H1 (cell line): ENCODE results near the gene RRP9. TPM values are rescaled to one million over a fixed set of nuclear protein-coding genes. Genes with fewer than 3 reads are reported as not detected.

Source experiments
- CTCF ChIA-PET: fragments of 300-600 bp; sonication (Branson Sonifier 250); formaldehyde crosslinking; loops from one replicate; lab custom pipeline; 2021; ENCODE audit not compliant: partially characterized antibody; lab: Charles Lee
- POLR2A ChIA-PET: fragments of 300-600 bp; sonication (Branson Sonifier 250); formaldehyde crosslinking; loops from one replicate; lab custom pipeline; 2021; ENCODE audit warnings: inconsistent platforms; ENCODE audit not compliant: partially characterized antibody; lab: Charles Lee
- DNase-seq, 2 experiments: peaks; one replicate each; pipeline versions ENCODE4 v3.0.0 to v3.0.0-alpha.2; 2010 to 2022; ENCODE audit warnings: low spot score in 2 of 2, low read depth in 1 of 2, mixed read lengths in 1 of 2
- FAIRE-seq: peaks from 2 replicates; lab custom pipeline; 2011; peaks lifted over from hg19 to GRCh38; lab: Jason Lieb, UNC
- H2AFZ ChIP-seq: 2 replicates; pipeline ENCODE4 v1.8.1; 2012; ENCODE audit warnings: low read length, inconsistent platforms
- H2AK5ac ChIP-seq: 2 replicates; pipeline ENCODE4 v1.6.1; 2013; ENCODE audit warnings: low read depth, low read length
- H2BK120ac ChIP-seq: replicated peaks from 2 replicates; pipeline ENCODE3; 2013; ENCODE audit warnings: low read depth, low read length, inconsistent platforms
- H2BK12ac ChIP-seq: 2 replicates; pipeline ENCODE4 v1.6.1; 2013; ENCODE audit warnings: low read depth, low read length
- H2BK15ac ChIP-seq: 2 replicates; pipeline ENCODE4 v1.6.1; 2013; ENCODE audit warnings: low read length
- H2BK20ac ChIP-seq: 2 replicates; pipeline ENCODE4 v1.6.1; 2013; ENCODE audit warnings: low read length
- H2BK5ac ChIP-seq: 2 replicates; pipeline ENCODE4 v1.6.1; 2013; ENCODE audit warnings: low read depth, low read length
- H3K14ac ChIP-seq: 2 replicates; pipeline ENCODE4 v1.6.1; 2013; ENCODE audit warnings: inconsistent platforms; ENCODE audit not compliant: insufficient read length
- H3K18ac ChIP-seq: 2 replicates; pipeline ENCODE4 v1.6.1; 2013; ENCODE audit warnings: low read length; ENCODE audit errors: extremely low read depth
- H3K23ac ChIP-seq: 2 replicates; pipeline ENCODE4 v1.6.1; 2013; ENCODE audit warnings: inconsistent platforms; ENCODE audit not compliant: insufficient read length
- H3K23me2 ChIP-seq: 2 replicates; pipeline ENCODE4 v1.6.1; 2013; ENCODE audit warnings: low read depth, low read length
- H3K27ac ChIP-seq: 2 replicates; pipeline ENCODE4 v1.6.1; 2011; ENCODE audit warnings: low read depth, low read length, inconsistent platforms
- H3K27me3 ChIP-seq, 4 experiments: replicated peaks in 1 of 4; 1 replicate in 1 of 4; 2 replicates in 3 of 4; pipeline versions ENCODE4 v1.6.1 to v1.8.1; 2011 to 2013; ENCODE audit warnings: low read length in 3 of 4, mild to moderate bottlenecking in 3 of 4, inconsistent platforms in 2 of 4, mixed read lengths in 2 of 4, moderate library complexity in 1 of 4; ENCODE audit not compliant: control insufficient read depth in 3 of 4, insufficient read depth in 3 of 4; ENCODE audit errors: extremely low read depth in 1 of 4
- H3K36me3 ChIP-seq, 4 experiments: 2 replicates each; pipeline versions ENCODE4 v1.6.1 to v1.8.1; 2011 to 2013; ENCODE audit warnings: mild to moderate bottlenecking in 4 of 4, low read length in 3 of 4, moderate library complexity in 2 of 4, control low read depth in 1 of 4, inconsistent platforms in 1 of 4; ENCODE audit not compliant: insufficient read depth in 4 of 4, control insufficient read depth in 2 of 4
- H3K4ac ChIP-seq: replicated peaks from 2 replicates; pipeline ENCODE3; 2013; ENCODE audit warnings: low read length, low read depth, mixed read lengths, inconsistent platforms; ENCODE audit not compliant: insufficient read length
- H3K4me1 ChIP-seq, 4 experiments: replicated peaks in 1 of 4; 1 replicate in 1 of 4; 2 replicates in 3 of 4; pipeline versions ENCODE4 v1.6.1 to v1.8.1; 2011 to 2013; ENCODE audit warnings: low read length in 3 of 4, inconsistent platforms in 2 of 4, mixed read lengths in 1 of 4; ENCODE audit not compliant: insufficient read depth in 4 of 4, control insufficient read depth in 3 of 4
- H3K4me2 ChIP-seq, 2 experiments: 2 replicates each; pipeline versions ENCODE4 v1.6.1 to v1.8.1; 2011 to 2013; ENCODE audit warnings: low read depth in 2 of 2, low read length in 2 of 2, control low read depth in 1 of 2, inconsistent platforms in 1 of 2, mild to moderate bottlenecking in 1 of 2; ENCODE audit not compliant: insufficient read depth in 1 of 2
- H3K4me3 ChIP-seq, 4 experiments: fragments of 200-600, 300-600 bp in 1 of 4; sonication (generic), shearing (Covaris generic), sonication (Bioruptor Twin) in 1 of 4; 2 replicates each; pipeline versions ENCODE4 v1.5.1 to v1.8.1; 2011 to 2016; ENCODE audit warnings: low read length in 4 of 4, low read depth in 3 of 4, control low read depth in 2 of 4, inconsistent platforms in 2 of 4, mild to moderate bottlenecking in 2 of 4, mixed read lengths in 1 of 4, moderate library complexity in 1 of 4; ENCODE audit not compliant: insufficient read depth in 2 of 4; ENCODE audit errors: extremely low read depth in 1 of 4
- H3K56ac ChIP-seq: replicated peaks from 2 replicates; pipeline ENCODE3; 2013; ENCODE audit warnings: low read depth, mild to moderate bottlenecking, mixed read lengths, low read length, inconsistent platforms; ENCODE audit not compliant: insufficient read length
- H3K79me1 ChIP-seq: 2 replicates; pipeline ENCODE4 v1.6.1; 2013; ENCODE audit warnings: low read depth, low read length, control low read depth
- H3K79me2 ChIP-seq, 2 experiments: 2 replicates each; pipeline versions ENCODE4 v1.6.1 to v1.8.1; 2012 to 2013; ENCODE audit warnings: low read length in 2 of 2, mild to moderate bottlenecking in 2 of 2, inconsistent platforms in 1 of 2; ENCODE audit not compliant: insufficient read depth in 2 of 2, control insufficient read depth in 1 of 2
- H3K9ac ChIP-seq, 4 experiments: replicated peaks in 1 of 4; 1 replicate in 1 of 4; 2 replicates in 3 of 4; pipeline versions ENCODE4 v1.6.1 to v1.8.1; 2011 to 2013; ENCODE audit warnings: low read depth in 3 of 4, low read length in 3 of 4, control low read depth in 2 of 4, mild to moderate bottlenecking in 2 of 4, moderate library complexity in 2 of 4, inconsistent platforms in 1 of 4; ENCODE audit errors: extremely low read depth in 1 of 4
- H3K9me3 ChIP-seq, 2 experiments: 2 replicates each; pipeline versions ENCODE4 v1.6.1 to v1.8.1; 2012 to 2013; ENCODE audit warnings: mild to moderate bottlenecking in 2 of 2, moderate library complexity in 2 of 2, control low read depth in 1 of 2, inconsistent platforms in 1 of 2, low read depth in 1 of 2, low read length in 1 of 2, mixed read lengths in 1 of 2; ENCODE audit not compliant: insufficient read depth in 2 of 2
- H4K20me1 ChIP-seq, 2 experiments: replicated peaks in 1 of 2; 2 replicates each; pipeline versions ENCODE3 to v1.8.1; 2011 to 2013; ENCODE audit warnings: inconsistent platforms in 2 of 2, low read length in 2 of 2, mild to moderate bottlenecking in 1 of 2; ENCODE audit not compliant: insufficient read depth in 2 of 2, control insufficient read depth in 1 of 2
- H4K5ac ChIP-seq: 2 replicates; pipeline ENCODE4 v1.6.1; 2013; ENCODE audit warnings: low read length, low read depth, mixed read lengths, inconsistent platforms; ENCODE audit not compliant: insufficient read length
- H4K8ac ChIP-seq: 2 replicates; pipeline ENCODE4 v1.8.0; 2013; ENCODE audit warnings: mild to moderate bottlenecking, moderate library complexity, low read length, inconsistent platforms; ENCODE audit not compliant: insufficient read depth; ENCODE audit errors: extremely low read depth
- H4K91ac ChIP-seq: replicated peaks from 2 replicates; pipeline ENCODE3; 2013; ENCODE audit warnings: low read length, mixed read lengths, inconsistent platforms; ENCODE audit not compliant: insufficient read length
- POLR2A ChIP-seq, 2 experiments: IDR thresholded peaks; 1 replicate in 1 of 2; 2 replicates in 1 of 2; pipeline ENCODE4 v1.6.1; 2011; ENCODE audit warnings: low read depth in 2 of 2, low read length in 2 of 2, mild to moderate bottlenecking in 2 of 2; ENCODE audit errors: control extremely low read depth in 1 of 2
- SRF ChIP-seq: IDR thresholded peaks from 2 replicates; pipeline ENCODE4 v1.6.1; 2011; ENCODE audit warnings: mild to moderate bottlenecking, low read depth, low read length, moderate library complexity
- USF2 ChIP-seq: IDR thresholded peaks from 2 replicates; pipeline ENCODE4 v1.6.1; 2011; ENCODE audit warnings: low read length, improper control_type of control experiment
- polyA plus RNA-seq, 7 experiments: library from polyadenylated mRNA; depleted of rRNA in 3 of 7; stranded (reverse) in 5 of 7; unstranded in 2 of 7; fragments of >200 nt in 5 of 7; fragments of 200-250 nt in 2 of 7; gene quantifications; 1 replicate in 5 of 7; 2 replicates in 1 of 7; 4 replicates in 1 of 7; pipeline versions ENCODE4 v1.2.1 to v1.2.3, GENCODE V29; 2011 to 2013; ENCODE audit warnings: missing spikeins in 2 of 7, mixed read lengths in 2 of 7
- total RNA-seq: library from RNA; stranded (reverse); fragmentation: NEBNext Ultra II Directional; extraction: Animal tissue kit (Norgen Biotek cat#: 25700); gene quantifications from 2 replicates; pipeline ENCODE4 v1.2.1, GENCODE V29; 2021
- TF ChIP-seq, protein P1 (sequence below): IDR thresholded peaks from 2 replicates; pipeline ENCODE4 v1.6.1; 2011; ENCODE audit warnings: low read depth, mild to moderate bottlenecking, low read length; ENCODE audit not compliant: insufficient read depth

Gene RRP9
- total and polyA plus RNA-seq, 2 of the 8 experiments (the other 6 are each of a cell fraction or from before 2014, with no cell fraction given), result 55.6 to 68.9 TPM

DNA sequence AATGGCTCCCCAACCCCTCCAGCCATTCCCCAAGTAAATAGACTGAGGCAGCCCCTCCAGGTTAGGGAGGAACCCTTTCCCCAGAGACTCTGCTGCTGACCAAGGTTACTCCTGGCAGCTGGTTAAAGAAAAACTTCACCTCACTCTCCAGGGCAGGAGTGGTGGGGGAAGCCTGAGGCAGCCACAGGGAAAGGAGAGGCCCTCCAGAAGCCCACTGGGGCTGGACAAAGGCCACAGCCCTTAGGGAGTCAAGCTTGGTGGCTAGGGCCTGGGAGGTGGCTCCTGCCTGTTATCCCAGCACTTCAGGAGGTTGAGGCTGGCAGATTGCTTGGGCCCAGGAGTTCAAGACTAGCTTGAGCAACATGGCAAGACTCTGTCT, 42.6 kb upstream of the RRP9 start:
- Histone ChIP-seq H3K18ac (no peak overlapping the region), H2BK120ac (no peak overlapping the region), H3K14ac (no peak overlapping the region), H3K9ac (no peak overlapping the region), H2AK5ac (0 out of 2 replicates have a peak overlapping the region, but pooled peaks have one; percentile 77), H2BK15ac (no peak overlapping the region), H3K4ac (no peak overlapping the region), H3K79me2 (no peaks in the 10 kb centered on the region), H3K23me2 (peaks cover 7% of the 10 kb centered on the region), H3K4me3 (peak overlapping the region in 1 of 4 experiments; percentile 63; a peak in 1 of 8 replicates), H4K91ac (no peak overlapping the region), H3K27me3 (no peaks in the 10 kb centered on the region), H3K36me3 (no peaks in the 10 kb centered on the region), H2BK12ac (no peak overlapping the region), H3K23ac (no peak overlapping the region), H4K8ac (peak overlapping the region; percentile 85; the same call in 1 of the 2 replicates), H4K5ac (no peak overlapping the region), H2AFZ (no peak overlapping the region), H3K4me2 (peak overlapping the region; percentile 89 to 97; a peak in 3 of 4 replicates), H3K79me1 (peaks cover 7% of the 10 kb centered on the region), H2BK20ac (no peak overlapping the region), H3K27ac (no peak overlapping the region), H3K56ac (no peak overlapping the region), H2BK5ac (no peak overlapping the region; the same call in 1 of the 2 replicates), H3K9me3 (no peaks in the 10 kb centered on the region)
- no peak for FAIRE-seq
- ChIA-PET CTCF (interaction anchor here (3.5 to 5.5 kb wide), 5 partner anchors 9 to 41 kb away, joined by 24 to 66 read pairs (median 27); partner anchors contain the start of genes ABHD14B, PARP3, PCBP4 and RPL29), POLR2A (interaction anchor here (2.9 to 29.3 kb wide), 4 partner anchors 0 to 30 kb away, joined by 8 to 923 read pairs (median 468); partner anchors contain the start of genes ABHD14A, ABHD14B, ACY1 and GPR62)
- TF ChIP-seq POLR2A (IDR thresholded peaks at IDR 0.05; ENCODE audit: control extremely low read depth in 1 of 2, low read depth in 2 of 2, low read length in 2 of 2) (no peak), USF2 (no peak), SRF (no peak)
- TF ChIP-seq, protein P1, sequence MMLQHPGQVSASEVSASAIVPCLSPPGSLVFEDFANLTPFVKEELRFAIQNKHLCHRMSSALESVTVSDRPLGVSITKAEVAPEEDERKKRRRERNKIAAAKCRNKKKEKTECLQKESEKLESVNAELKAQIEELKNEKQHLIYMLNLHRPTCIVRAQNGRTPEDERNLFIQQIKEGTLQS, result no peak
- TF ChIP-seq, all 59 proteins: peak for 0
- peaks cover 0 to 2% of the 10 kb centered on the region in 2 experiments for H4K20me1 ChIP-seq
- H3K4me1 ChIP-seq, result peaks cover 0 to 14% (median 9%) of the 10 kb centered on the region in 4 experiments; a peak in 6 of 7 replicates
- no peak for DNase-seq
